ENCODE results near the gene SVEP1. TPM values are rescaled to one million over a fixed set of nuclear protein-coding genes. Genes with fewer than 3 reads are reported as not detected.

The SVEP1 gene
- total RNA-seq, 1 experiment from 2014 or later: 0.04 TPM

DNA sequence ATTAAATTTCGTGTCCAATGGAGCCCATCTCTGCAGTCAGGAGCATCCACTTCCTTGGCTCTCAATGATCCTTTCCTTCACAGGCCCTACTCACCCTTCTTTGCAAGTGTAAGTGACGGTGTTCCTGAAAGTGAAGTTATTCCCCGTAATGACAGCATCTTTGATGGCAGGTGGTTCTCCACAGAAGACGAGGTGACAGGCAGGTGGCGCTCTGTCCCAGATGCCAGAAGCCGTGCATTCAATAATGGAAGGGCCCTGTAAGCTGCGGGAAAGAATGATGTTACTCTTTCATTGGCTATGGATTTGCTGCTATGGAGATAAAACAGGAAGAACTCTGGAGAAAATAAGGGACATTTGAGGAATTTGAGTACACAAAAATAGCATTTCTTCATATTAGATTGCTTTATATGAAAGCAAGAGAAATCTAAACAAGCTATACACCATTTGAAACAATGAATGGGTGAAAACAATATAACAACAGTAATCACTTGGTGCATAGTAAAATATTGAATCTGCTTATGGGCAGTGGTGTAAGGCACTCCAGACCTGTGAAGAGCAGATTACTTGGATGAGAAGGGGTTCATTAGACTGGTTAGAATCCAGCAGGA lies 151.9 kb downstream of the SVEP1 start:
- Histone ChIP-seq H4K20me1 (ENCODE audit: low read length) (no peaks in the 10 kb centered on the region), H3K9ac (ENCODE audit: low read length) (no peak overlapping the region), H3K27ac (ENCODE audit: low read length) (no peak overlapping the region), H3K9me2 (replicated peaks; ENCODE audit: low read length) (no peaks in the 10 kb centered on the region), H2AFZ (ENCODE audit: low read length) (peak overlapping the region; percentile 22), H3K4me1 (ENCODE audit: insufficient read depth, low read length) (no peaks in the 10 kb centered on the region), H3F3A (ENCODE audit: low read length, unreplicated experiment) (no peaks in the 10 kb centered on the region), H3K9me3 (ENCODE audit: low read length) (no peaks in the 10 kb centered on the region), H3K27me3 (ENCODE audit: low read length) (no peaks in the 10 kb centered on the region), H3K36me3 (ENCODE audit: low read depth, low read length) (no peaks in the 10 kb centered on the region), H3K79me2 (ENCODE audit: low read length) (no peaks in the 10 kb centered on the region), H3K4me3 (ENCODE audit: low read length) (no peak overlapping the region), H3K4me2 (ENCODE audit: low read length) (no peak overlapping the region)
- no peak for TF ChIP-seq EZH2 (IDR thresholded peaks at IDR 0.05; ENCODE audit: low read length, unreplicated experiment)
- TF ChIP-seq EZH2phosphoT487 (IDR thresholded peaks at IDR 0.05; ENCODE audit: borderline replicate concordance, low read length): no peak
- TF ChIP-seq, protein P1, sequence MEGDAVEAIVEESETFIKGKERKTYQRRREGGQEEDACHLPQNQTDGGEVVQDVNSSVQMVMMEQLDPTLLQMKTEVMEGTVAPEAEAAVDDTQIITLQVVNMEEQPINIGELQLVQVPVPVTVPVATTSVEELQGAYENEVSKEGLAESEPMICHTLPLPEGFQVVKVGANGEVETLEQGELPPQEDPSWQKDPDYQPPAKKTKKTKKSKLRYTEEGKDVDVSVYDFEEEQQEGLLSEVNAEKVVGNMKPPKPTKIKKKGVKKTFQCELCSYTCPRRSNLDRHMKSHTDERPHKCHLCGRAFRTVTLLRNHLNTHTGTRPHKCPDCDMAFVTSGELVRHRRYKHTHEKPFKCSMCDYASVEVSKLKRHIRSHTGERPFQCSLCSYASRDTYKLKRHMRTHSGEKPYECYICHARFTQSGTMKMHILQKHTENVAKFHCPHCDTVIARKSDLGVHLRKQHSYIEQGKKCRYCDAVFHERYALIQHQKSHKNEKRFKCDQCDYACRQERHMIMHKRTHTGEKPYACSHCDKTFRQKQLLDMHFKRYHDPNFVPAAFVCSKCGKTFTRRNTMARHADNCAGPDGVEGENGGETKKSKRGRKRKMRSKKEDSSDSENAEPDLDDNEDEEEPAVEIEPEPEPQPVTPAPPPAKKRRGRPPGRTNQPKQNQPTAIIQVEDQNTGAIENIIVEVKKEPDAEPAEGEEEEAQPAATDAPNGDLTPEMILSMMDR (conservative IDR thresholded peaks at IDR 0.05; ENCODE audit: low read depth, low read length): peak; percentile 82
- DNase-seq (peak; percentile 69), ATAC-seq (peak; percentile 77)
- ChIA-PET CTCF (no interaction called here), POLR2A (ENCODE audit: unreplicated experiment) (no interaction called here)
- intact Hi-C loops (cut with micrococcal nuclease): loop anchor here (5.0 to 10.0 kb wide), 4 partner anchors 85 to 245 kb away; no protein-coding TSS in a partner anchor
- BruUV-seq (replicated peaks): no TSS peak

DNA sequence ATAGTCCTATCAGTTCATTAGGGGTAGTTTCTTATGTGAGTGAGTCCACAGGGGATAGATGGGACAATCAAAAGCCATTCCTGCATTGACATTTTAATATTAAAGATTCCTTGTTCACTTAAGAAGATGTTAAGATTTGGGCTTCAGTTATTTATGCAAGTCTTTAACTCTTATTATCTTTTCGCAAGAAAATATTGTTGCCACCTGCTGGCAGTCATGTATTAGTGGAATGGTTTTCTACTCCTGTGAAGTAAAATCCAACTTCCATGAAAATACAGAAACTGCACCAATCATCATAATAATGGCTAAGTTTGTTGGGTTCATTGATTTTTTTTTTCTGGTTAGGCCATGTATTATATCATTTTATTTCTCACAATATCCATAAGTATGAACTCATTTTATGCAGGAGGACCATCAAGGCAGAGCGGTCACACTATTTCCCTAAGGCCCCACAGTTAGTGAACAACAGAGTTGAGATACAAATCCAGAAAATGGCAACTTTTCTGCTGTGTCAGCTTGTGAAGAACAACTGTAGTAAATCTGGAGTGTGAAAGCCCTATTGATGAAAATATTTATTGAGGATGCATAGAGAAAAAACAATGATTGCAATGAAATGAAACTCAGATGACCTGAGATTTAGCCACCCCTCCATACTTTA lies 153.4 kb downstream of the SVEP1 start:
- Histone ChIP-seq H3K9me3 (ENCODE audit: low read length) (no peaks in the 10 kb centered on the region), H2AFZ (ENCODE audit: low read length) (no peak overlapping the region), H3K4me1 (ENCODE audit: insufficient read depth, low read length) (no peaks in the 10 kb centered on the region), H4K20me1 (ENCODE audit: low read length) (no peaks in the 10 kb centered on the region), H3K9me2 (replicated peaks; ENCODE audit: low read length) (no peaks in the 10 kb centered on the region), H3K27me3 (ENCODE audit: low read length) (no peaks in the 10 kb centered on the region), H3K79me2 (ENCODE audit: low read length) (no peaks in the 10 kb centered on the region), H3K36me3 (ENCODE audit: low read depth, low read length) (no peaks in the 10 kb centered on the region), H3K9ac (ENCODE audit: low read length) (no peak overlapping the region), H3K4me3 (ENCODE audit: low read length) (no peak overlapping the region), H3K4me2 (ENCODE audit: low read length) (no peak overlapping the region), H3F3A (ENCODE audit: low read length, unreplicated experiment) (no peaks in the 10 kb centered on the region), H3K27ac (ENCODE audit: low read length) (no peak overlapping the region)
- ATAC-seq (no peak), DNase-seq (peak; percentile 35)
- no TSS peak for BruUV-seq (replicated peaks)
- CTCF ChIA-PET: no interaction called here
- POLR2A ChIA-PET (ENCODE audit: unreplicated experiment): no interaction called here
- intact Hi-C loops (cut with micrococcal nuclease): loop anchor here (5.0 to 10.0 kb wide), 4 partner anchors 84 to 244 kb away; no protein-coding TSS in a partner anchor
- no peak for TF ChIP-seq EZH2phosphoT487 (IDR thresholded peaks at IDR 0.05; ENCODE audit: borderline replicate concordance, low read length)
- TF ChIP-seq, protein P1 (conservative IDR thresholded peaks at IDR 0.05; ENCODE audit: low read depth, low read length): peak; percentile 62

DNA sequence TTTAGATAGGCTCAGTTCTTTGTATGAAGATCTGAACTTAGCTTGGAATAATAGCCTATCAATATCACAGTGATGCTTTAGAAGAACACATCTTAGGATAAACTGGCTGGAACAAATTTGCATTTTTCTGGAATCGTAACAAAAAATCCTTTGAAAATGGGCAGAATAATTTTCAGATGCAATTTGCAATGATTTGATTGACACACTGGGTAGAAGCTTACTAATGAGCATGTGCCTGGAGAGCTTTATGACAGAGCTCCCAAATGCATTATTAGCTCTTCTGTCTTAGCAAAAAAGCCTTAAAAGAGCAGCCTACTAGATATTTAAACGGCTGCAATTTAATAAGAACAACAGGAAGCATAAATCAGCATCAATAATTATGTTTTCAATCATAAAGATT lies 165.1 kb downstream of the SVEP1 start:
- Histone ChIP-seq H3K27ac (ENCODE audit: low read length) (no peak overlapping the region), H3K9ac (ENCODE audit: low read length) (no peak overlapping the region), H3K9me3 (ENCODE audit: low read length) (no peaks in the 10 kb centered on the region), H3K36me3 (ENCODE audit: low read depth, low read length) (no peaks in the 10 kb centered on the region), H3K4me3 (ENCODE audit: low read length) (no peak overlapping the region), H3K4me1 (ENCODE audit: insufficient read depth, low read length) (no peaks in the 10 kb centered on the region), H3K79me2 (ENCODE audit: low read length) (no peaks in the 10 kb centered on the region), H3K4me2 (ENCODE audit: low read length) (no peak overlapping the region), H2AFZ (ENCODE audit: low read length) (no peak overlapping the region), H3F3A (ENCODE audit: low read length, unreplicated experiment) (no peaks in the 10 kb centered on the region), H3K27me3 (ENCODE audit: low read length) (no peaks in the 10 kb centered on the region), H3K9me2 (replicated peaks; ENCODE audit: low read length) (no peaks in the 10 kb centered on the region), H4K20me1 (ENCODE audit: low read length) (no peaks in the 10 kb centered on the region)
- intact Hi-C loops (cut with micrococcal nuclease): no loop called here
- TF ChIP-seq EZH2 (IDR thresholded peaks at IDR 0.05; ENCODE audit: low read length, unreplicated experiment): no peak
- TF ChIP-seq, protein P1 (conservative IDR thresholded peaks at IDR 0.05; ENCODE audit: low read depth, low read length): no peak
- no peak for TF ChIP-seq EZH2phosphoT487 (IDR thresholded peaks at IDR 0.05; ENCODE audit: borderline replicate concordance, low read length)
- no peak for ATAC-seq
- POLR2A ChIA-PET (ENCODE audit: unreplicated experiment): no interaction called here
- DNase-seq: no peak
- no TSS peak for BruUV-seq (replicated peaks)
- CTCF ChIA-PET: no interaction called here
